ENCODE measurements around the gene RPL38.

- no peak for TF ChIP-seq CTCF (IDR thresholded peaks at IDR 0.05; ENCODE audit: low read depth, low read length, poor library complexity, severe bottlenecking)
- TF ChIP-seq EZH2phosphoT487 (IDR thresholded peaks at IDR 0.05; ENCODE audit: borderline replicate concordance, low read length) = no peak
Measured at GRCh38 chr17:74224959-74225725, 21.7 kb downstream of the RPL38 start.

Measured in DOHH2 (cell line).